Tibial nerve (tissue), 4 donors: Measurements from ENCODE around the gene IDH3A. TPM values are rescaled to one million over a fixed set of nuclear protein-coding genes. Genes with fewer than 3 reads are reported as not detected.
A peak's percentile ranks its signal among the peaks of the same experiment; 100 is the strongest.

ENCODE experiments used
- DNase-seq, 2 donors: peaks; one replicate each; pipeline ENCODE4 v3.0.0-alpha.2; 2019; ENCODE audit warnings: low spot score in 2 of 2
- H3K27ac ChIP-seq, 4 donors: fragments of 200-600 bp; sonication (generic) in 3 of 4; one replicate each; pipeline ENCODE4 v1.5.1; 2017 to 2019; ENCODE audit warnings: mild to moderate bottlenecking in 1 of 4
- H3K27me3 ChIP-seq, 2 donors: fragments of 200-600 bp; sonication (generic) in 1 of 2; one replicate each; pipeline versions ENCODE4 v1.5.1 to v1.6.0; 2017 to 2019
- H3K36me3 ChIP-seq, 3 donors: fragments of 200-600 bp; sonication (generic); one replicate each; pipeline ENCODE4 v1.5.1; 2018 to 2019
- H3K4me1 ChIP-seq, 4 donors: fragments of 200-600 bp; sonication (generic) in 3 of 4; one replicate each; pipeline ENCODE4 v1.5.1; 2017 to 2019
- H3K4me3 ChIP-seq, 4 donors: fragments of 200-600 bp; sonication (generic) in 3 of 4; one replicate each; pipeline ENCODE4 v1.5.1; 2017 to 2019; ENCODE audit warnings: mild to moderate bottlenecking in 1 of 4, moderate library complexity in 1 of 4
- H3K9me3 ChIP-seq, 4 donors: fragments of 200-600 bp; sonication (generic) in 3 of 4; one replicate each; pipeline ENCODE4 v1.5.1; 2017 to 2019
- EP300 ChIP-seq, 2 donors: sonication (generic); formaldehyde crosslinking; IDR thresholded peaks; one replicate each; pipeline ENCODE4 v1.6.1; 2017; ENCODE audit warnings: antibody characterized with exemption in 2 of 2, mild to moderate bottlenecking in 1 of 2
- POLR2A ChIP-seq, 2 donors: fragments of 450-650 bp; IDR thresholded peaks; one replicate each; pipeline ENCODE4 v1.6.1; 2017; ENCODE audit warnings: antibody characterized with exemption in 2 of 2, mild to moderate bottlenecking in 2 of 2, moderate library complexity in 2 of 2
- WGBS, 2 donors: methylation state at CpG; one replicate each; pipeline ENCODE4 v1.1.5; 2018; 5-methylcytosine and 5-hydroxymethylcytosine counted together
- total RNA-seq, 4 donors: library from RNA; depleted of rRNA; stranded (reverse); fragments of >200 nt; gene quantifications; one replicate each; pipeline ENCODE4 v1.1.0, GENCODE V29; 2016
- TF ChIP-seq, protein P1 (sequence below), 5 experiments: fragments of 200-600 bp in 3 of 5; fragments of 450-650 bp in 2 of 5; sonication (generic) in 3 of 5; IDR thresholded peaks; one replicate each; pipeline ENCODE4 v1.5.1; 2016 to 2019; ENCODE audit warnings: antibody characterized with exemption in 5 of 5, mild to moderate bottlenecking in 3 of 5, moderate library complexity in 2 of 5

Gene IDH3A
- total RNA-seq, 4 donors from 2014 or later: 46.9 to 70.7 (median 63.4) TPM

- peaks cover 0 to 55% (median 21%) of the 10 kb centered on the region in 4 donors for H3K4me1 ChIP-seq
- H3K27me3 ChIP-seq: no peaks in the 10 kb centered on the region
- TF ChIP-seq, protein P1, sequence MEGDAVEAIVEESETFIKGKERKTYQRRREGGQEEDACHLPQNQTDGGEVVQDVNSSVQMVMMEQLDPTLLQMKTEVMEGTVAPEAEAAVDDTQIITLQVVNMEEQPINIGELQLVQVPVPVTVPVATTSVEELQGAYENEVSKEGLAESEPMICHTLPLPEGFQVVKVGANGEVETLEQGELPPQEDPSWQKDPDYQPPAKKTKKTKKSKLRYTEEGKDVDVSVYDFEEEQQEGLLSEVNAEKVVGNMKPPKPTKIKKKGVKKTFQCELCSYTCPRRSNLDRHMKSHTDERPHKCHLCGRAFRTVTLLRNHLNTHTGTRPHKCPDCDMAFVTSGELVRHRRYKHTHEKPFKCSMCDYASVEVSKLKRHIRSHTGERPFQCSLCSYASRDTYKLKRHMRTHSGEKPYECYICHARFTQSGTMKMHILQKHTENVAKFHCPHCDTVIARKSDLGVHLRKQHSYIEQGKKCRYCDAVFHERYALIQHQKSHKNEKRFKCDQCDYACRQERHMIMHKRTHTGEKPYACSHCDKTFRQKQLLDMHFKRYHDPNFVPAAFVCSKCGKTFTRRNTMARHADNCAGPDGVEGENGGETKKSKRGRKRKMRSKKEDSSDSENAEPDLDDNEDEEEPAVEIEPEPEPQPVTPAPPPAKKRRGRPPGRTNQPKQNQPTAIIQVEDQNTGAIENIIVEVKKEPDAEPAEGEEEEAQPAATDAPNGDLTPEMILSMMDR (IDR thresholded peaks at IDR 0.05): no peak
- no peak for TF ChIP-seq EP300 (IDR thresholded peaks at IDR 0.05)
- no peak for TF ChIP-seq POLR2A (IDR thresholded peaks at IDR 0.05)
- H3K36me3 ChIP-seq: no peaks in the 10 kb centered on the region
- H3K9me3 ChIP-seq: no peaks in the 10 kb centered on the region
- H3K27ac ChIP-seq: peak overlapping the region in 1 of 4 donors; percentile 54
- WGBS, 2 donors: 56 to 60% methylated on average over 5 of the region's 5 CpGs
- DNase-seq: no peak
- no peak overlapping the region for H3K4me3 ChIP-seq
Measured at GRCh38 chr15:78210349-78210717, 61.2 kb downstream of the IDH3A start.

- WGBS, 2 donors: 41 to 66% methylated on average over 12 of the region's 12 CpGs
- H3K27ac ChIP-seq: peak overlapping the region in 3 of 4 donors; percentile 29 to 54 (median 31)
- TF ChIP-seq EP300 (IDR thresholded peaks at IDR 0.05): peak in 1 of 2 donors; percentile 27
- no peak for TF ChIP-seq POLR2A (IDR thresholded peaks at IDR 0.05)
- TF ChIP-seq, protein P1 (IDR thresholded peaks at IDR 0.05): no peak
Measured at GRCh38 chr15:78211189-78211921, 62.2 kb downstream of the IDH3A start.

DNA sequence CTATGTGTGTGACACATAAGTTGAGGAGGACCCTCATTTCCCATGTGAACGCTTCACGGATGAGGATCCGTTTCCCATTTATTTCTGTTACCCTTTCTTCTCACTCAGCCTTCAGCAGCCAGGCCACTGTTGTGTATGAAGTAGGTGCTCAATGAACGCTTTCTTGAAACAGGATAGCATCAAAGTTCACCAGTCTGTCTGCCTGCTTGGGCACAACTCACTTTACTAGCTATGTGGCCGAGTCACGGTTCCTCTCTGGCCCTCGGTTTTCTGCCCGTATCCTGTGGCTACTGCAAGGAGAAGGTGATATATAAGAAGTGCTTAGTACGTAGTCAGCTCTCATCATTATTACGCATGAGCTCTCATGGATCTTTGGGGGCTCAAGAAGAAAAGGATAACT lies 62.8 kb downstream of the IDH3A start:
- Histone ChIP-seq H3K4me3 (no peak overlapping the region), H3K27me3 (no peaks in the 10 kb centered on the region), H3K9me3 (no peaks in the 10 kb centered on the region), H3K4me1 (peaks cover 0 to 47% (median 19%) of the 10 kb centered on the region in 4 donors), H3K27ac (peak overlapping the region; percentile 25 to 43 (median 30)), H3K36me3 (no peaks in the 10 kb centered on the region)
- no peak for DNase-seq
- WGBS, 2 donors: 89 to 90% methylated on average over 10 of the region's 10 CpGs
- TF ChIP-seq POLR2A (IDR thresholded peaks at IDR 0.05) (no peak), EP300 (IDR thresholded peaks at IDR 0.05) (no peak)
- TF ChIP-seq, protein P1 (IDR thresholded peaks at IDR 0.05): no peak

More at GRCh38 chr15:78211189-78211921, 62.2 kb downstream of the IDH3A start:
- Histone ChIP-seq H3K4me1 (peaks cover 0 to 47% (median 19%) of the 10 kb centered on the region in 4 donors), H3K9me3 (no peaks in the 10 kb centered on the region), H3K36me3 (no peaks in the 10 kb centered on the region), H3K4me3 (no peak overlapping the region), H3K27me3 (no peaks in the 10 kb centered on the region)
- no peak for DNase-seq

DNA sequence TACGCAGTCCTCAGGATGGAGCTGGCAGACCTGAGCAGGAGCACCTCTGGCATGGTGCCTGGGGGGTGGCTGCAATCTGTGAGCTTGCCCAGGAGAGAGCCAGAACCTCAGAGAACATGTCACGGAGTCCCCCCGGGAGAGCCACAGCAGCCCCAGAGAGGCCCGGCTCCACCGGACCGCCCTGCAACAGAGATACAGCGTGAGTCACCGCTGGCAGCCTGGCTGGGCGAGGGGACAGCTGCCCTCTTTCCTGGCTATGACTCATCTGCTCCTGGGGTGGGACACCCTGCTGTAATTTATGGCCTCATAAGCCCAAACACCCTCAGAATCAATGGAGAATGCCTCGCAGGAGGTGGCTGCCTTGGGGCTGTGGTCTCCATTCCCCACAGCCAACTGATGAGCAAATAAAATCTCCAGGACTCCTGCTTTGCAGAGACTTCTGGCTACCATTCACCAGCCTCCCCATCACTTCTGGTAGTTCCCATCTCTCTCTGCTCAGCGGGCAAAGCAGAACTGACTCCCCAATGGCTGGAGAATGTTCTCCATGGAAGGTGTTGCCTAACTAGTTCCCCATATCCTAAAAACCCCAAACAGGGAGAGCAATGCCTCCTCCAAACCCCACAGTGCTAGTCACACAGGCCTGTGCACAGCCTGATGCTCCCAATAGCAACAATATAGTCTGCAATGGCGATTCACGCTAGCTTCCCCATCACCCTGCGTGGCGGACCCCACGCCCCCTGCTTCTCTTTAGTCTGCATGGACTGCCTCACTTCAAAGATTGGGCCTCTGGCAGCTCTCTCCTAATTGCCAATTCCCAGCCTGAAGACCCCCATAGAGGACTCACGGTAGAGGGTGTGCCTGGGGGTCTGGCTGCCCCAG lies 63.6 kb downstream of the IDH3A start:
- Histone ChIP-seq H3K4me1 (peaks cover 0 to 44% (median 18%) of the 10 kb centered on the region in 4 donors), H3K9me3 (no peaks in the 10 kb centered on the region), H3K4me3 (no peak overlapping the region), H3K27ac (peak overlapping the region in 3 of 4 donors; percentile 25 to 43 (median 31)), H3K27me3 (no peaks in the 10 kb centered on the region), H3K36me3 (no peaks in the 10 kb centered on the region)
- no peak for DNase-seq
- WGBS, 2 donors: 65 to 71% methylated on average over 10 to 17 of the region's 17 CpGs
- TF ChIP-seq EP300 (IDR thresholded peaks at IDR 0.05) (no peak), POLR2A (IDR thresholded peaks at IDR 0.05) (no peak)
- TF ChIP-seq, protein P1 (IDR thresholded peaks at IDR 0.05): no peak

DNA sequence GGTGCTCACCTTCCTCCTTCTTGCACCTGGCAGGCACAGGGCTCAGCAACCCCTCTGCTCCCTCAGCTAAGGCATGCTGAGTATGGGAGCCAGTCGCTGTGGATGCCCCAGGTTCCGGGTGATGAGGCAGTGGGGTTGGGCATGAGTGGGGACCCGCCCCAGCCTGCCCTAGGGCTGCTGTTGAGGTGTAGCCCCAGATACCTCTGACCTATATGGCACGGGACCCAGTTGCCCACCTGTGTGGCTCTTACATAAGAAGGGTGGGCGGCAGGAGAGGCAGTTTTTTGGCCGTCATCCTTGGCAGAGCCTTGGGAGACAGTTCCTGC lies 64.2 kb downstream of the IDH3A start:
- Histone ChIP-seq H3K4me1 (peaks cover 0 to 44% (median 18%) of the 10 kb centered on the region in 4 donors), H3K27ac (peak overlapping the region in 1 of 4 donors; percentile 25), H3K36me3 (no peaks in the 10 kb centered on the region), H3K4me3 (no peak overlapping the region), H3K27me3 (no peaks in the 10 kb centered on the region), H3K9me3 (no peaks in the 10 kb centered on the region)
- 100% methylated on average over 4 to 5 of the region's 6 CpGs for WGBS, 2 donors
- DNase-seq: no peak
- TF ChIP-seq EP300 (IDR thresholded peaks at IDR 0.05) (no peak), POLR2A (IDR thresholded peaks at IDR 0.05) (no peak)
- TF ChIP-seq, protein P1 (IDR thresholded peaks at IDR 0.05): no peak
